ENCODE measurements around the gene IFIT3.
"Not testable (repeated sequence)": the region's sequence is repeated elsewhere in the genome, so short reads cannot be mapped to it uniquely, and the experiment has no call there.

Gene IFIT3, protein sequence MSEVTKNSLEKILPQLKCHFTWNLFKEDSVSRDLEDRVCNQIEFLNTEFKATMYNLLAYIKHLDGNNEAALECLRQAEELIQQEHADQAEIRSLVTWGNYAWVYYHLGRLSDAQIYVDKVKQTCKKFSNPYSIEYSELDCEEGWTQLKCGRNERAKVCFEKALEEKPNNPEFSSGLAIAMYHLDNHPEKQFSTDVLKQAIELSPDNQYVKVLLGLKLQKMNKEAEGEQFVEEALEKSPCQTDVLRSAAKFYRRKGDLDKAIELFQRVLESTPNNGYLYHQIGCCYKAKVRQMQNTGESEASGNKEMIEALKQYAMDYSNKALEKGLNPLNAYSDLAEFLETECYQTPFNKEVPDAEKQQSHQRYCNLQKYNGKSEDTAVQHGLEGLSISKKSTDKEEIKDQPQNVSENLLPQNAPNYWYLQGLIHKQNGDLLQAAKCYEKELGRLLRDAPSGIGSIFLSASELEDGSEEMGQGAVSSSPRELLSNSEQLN

DNA sequence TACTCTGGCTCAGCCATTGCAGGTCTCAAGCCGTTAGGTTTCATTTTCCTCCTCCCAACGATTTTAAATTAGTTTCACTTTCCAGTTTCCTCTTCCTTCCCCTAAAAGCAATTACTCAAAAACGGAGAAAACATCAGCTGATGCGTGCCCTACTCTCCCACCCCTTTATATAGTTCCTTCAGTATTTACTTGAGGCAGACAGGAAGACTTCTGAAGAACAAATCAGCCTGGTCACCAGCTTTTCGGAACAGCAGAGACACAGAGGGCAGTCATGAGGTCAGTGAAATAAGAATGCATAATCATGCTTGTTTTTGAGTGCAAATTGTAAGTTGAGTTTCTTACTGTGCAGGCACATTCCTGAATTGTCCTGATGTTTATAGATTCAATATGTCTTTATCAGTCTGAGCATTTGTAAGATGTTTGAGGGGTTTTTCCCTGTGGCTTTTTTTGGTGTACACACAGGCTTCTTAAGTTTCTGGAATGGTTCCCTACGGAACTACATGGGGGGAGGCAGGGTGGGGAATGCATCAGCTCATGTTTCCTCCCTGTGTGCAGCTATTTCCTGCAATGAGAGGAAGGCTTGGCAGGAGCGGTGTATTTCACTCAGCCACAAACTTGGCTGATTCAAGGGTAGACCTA lies at the start of gene IFIT3:
IFIT3 (plus strand) TSS at position 195 of the 639 bp plus-strand sequence; CDS start at position 272, 77 bp downstream.
- no peak for DNase-seq (ENCODE audit: low spot score)

DNA sequence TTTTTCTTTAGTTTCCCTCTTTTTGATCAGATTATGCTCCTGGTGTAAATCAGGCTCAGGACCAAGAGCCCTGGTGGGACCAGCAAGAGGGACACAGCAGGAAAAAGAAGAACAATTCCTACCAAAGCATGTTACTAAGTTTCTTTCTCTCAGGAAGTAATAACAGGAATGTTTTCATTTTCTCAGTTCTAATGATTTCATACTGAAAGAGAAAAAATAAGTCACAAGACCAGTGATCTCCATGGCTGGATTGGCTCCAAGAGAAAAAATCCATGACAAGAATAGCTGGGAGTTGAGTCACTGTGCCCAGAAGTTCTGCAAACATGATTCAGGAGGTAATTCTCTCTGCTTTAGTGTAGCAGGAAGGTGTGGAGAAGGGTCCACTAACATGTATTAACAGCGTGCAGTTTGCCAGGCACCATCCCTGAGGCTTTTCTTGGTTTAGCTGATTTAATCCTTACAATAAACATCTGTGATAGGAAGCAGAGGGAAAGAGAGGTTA lies 49.7 kb upstream of the IFIT3 start:
- DNase-seq (ENCODE audit: low spot score): peak; percentile 15

DNA sequence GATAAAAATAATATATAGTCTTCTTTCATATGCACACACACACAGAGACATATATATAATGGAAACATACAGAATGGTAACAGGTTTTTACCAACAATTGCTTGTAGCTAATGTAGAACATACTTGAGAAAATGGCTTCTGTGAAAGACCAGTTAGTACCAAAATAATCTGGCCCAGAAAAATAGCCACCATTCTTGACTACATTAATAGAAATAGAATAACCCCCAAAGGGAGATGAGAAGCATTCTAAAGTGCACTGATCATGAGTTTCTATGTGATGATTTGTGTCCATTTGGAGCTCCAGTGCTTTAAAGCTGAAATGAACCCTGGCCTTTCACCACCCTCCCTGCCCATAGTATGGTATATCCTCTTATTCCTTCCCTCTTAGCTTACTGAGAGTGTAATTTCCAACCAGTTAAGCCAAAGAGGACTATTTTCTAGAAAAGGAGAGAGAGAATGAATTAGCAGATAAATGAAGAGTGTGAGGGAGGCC lies 48.9 kb upstream of the IFIT3 start:
- DNase-seq (ENCODE audit: low spot score): no peak

DNA sequence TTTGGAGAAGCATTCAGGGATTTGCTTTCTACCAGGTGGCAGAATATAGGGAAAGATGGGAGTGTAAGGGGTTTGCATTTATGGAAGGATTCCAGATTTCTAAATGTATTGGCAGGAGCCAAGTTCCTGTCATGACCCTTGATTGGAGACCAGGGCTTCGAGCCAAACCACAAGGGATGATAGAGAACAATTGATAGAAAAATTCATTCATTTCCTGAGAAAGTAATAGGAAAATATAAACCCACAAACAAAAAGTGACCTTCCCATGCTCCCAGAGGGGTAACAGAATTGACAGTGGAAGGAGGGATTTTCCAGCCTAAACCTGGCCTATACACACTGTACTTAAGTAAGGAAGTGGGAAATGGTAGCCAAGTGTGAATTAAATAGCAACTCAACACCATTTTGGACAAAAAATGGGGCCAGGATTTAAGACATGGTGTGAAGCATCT lies 48.4 kb upstream of the IFIT3 start:
- no peak for DNase-seq (ENCODE audit: low spot score)

DNA sequence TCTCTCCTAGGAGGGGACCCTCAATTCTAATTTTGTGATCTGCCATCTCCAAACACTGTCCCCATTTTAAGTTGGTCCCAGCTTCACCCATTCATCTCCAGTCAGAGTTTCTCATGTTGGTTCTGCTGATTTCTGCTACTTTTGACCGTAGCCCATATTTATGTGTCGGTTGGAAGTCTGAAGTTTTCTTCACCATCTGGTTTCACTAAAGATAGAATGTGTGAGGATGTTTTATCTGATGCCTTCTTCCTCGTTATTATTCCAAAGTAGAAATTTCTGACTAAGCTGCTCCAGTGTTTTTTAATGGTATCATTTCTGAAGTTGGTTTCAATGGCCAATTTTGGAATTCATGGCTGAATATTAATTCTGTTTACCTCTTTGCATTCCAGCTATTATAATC lies 47.3 kb upstream of the IFIT3 start:
- no peak for DNase-seq (ENCODE audit: low spot score)

DNA sequence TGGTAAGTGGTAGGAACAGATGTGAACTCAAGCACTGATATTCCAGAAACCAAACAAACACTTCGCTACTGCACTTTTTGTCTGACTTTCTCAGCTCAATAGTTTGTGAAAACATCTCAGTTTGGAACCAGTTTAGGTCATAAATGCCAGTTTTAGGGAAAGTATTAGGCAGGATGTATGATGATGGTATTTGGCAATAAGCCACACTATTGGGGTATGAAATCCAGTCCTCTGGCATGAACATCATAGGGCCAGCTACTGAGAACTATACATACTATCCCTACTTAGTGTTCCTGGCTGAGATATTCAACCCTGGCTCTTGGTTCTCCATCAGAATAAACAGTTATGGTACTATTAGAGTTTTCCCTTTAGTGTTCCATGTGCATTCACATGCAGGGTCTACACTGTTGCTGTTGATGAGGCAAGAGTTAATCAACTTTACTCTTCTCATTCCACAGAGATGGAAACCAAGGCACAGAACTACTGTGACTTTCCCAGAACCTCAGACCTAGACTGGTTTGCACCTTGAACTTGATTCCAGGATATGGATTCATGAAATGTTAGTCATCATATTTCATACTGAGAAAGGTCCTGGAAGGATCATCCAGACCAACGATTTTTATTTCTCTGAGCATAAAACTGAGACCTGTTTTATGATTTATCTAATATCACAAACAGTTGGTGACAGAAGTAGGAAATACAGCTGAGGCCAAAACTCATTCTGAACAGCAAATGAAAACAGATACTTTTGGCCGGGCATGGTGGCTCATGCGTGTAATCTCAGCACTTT lies 46.0 kb upstream of the IFIT3 start:
- no peak for DNase-seq (ENCODE audit: low spot score)

DNA sequence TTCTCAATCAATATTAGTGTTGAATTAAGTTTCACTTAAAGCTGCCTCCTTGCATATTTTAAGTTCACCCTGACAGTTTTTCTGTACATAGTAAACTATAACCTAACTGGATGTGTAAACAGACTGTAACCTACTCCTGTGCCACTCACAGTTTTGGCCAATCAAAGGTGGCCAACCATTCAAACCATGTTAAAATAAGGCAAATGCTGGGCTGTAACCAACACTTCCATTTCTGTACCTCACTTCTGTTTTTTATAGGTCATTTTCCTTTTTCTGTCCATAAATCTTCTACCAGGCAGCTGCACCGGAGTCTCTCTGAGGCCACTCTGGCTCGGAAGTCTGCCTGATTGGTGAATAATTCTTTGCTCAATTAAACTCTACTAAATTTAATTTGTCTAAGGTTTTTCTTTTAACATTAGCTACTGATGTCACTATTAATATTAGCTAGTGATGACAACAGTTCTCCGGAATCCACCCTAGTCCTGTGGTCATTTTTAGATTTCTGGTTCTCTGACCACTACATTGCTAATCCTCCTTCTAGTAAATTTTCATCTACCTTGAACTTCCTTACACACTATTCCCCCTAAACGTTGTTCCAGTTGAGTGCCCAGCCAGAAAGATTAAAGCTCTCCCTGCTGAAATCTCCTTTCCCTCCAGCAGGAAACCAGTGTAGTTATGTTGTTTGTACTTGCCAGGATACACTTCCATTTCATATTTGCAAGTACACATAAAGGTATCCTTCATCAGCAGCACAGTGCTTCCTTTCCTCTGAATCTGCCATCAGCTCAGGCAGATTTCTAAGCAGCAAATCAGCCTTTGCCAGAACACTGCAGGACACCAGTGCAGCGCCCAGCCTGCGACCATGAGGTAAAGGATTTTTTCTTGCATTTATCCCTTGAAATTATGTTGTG lies 44.5 kb upstream of the IFIT3 start:
- no peak for DNase-seq (ENCODE audit: low spot score)

DNA sequence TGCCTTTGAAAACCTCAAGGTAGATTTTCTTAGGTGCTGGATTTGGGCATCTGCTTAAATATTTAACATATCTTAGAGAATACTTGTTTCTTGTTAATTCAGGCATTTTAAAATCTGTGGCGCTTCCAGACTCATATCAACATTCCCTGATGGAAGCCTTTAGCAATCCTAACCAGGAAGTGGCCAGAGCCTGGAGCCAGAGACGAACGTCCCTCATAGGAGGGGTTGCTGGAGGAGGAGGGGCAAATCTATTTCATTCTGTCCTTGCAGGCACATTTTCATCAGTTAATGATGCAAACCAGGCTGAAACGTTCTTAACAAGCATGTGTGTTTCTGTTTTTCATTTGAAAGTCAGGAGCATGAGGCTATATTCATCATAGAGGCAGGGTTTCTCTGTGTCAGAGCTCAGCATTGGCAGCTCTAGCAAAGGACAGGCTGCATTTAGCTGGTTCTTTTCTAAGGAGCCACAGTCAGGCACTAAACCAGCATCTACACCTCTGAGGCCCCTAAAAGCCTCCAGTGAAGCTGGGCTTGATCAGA lies 43.8 kb upstream of the IFIT3 start:
- no peak for DNase-seq (ENCODE audit: low spot score)

DNA sequence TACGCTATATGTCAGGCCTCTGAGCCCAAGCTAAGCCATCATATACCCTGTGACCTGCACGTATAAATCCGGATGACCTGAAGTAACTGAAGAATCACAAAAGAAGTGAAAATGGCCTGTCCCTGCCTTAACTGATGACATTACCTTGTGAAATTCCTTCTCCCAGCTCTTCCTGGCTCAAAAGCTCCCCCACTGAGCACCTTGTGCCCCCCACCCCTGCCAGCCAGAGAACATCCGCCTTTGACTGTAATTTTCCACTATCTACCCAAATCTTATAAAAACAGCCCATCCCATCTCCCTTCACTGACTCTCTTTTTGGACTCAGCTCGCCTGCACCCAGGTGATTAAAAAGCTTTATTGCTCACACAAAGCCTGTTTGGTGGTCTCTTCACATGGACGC lies 43.1 kb upstream of the IFIT3 start:
- not testable (repeated sequence) for DNase-seq (ENCODE audit: low spot score)

DNA sequence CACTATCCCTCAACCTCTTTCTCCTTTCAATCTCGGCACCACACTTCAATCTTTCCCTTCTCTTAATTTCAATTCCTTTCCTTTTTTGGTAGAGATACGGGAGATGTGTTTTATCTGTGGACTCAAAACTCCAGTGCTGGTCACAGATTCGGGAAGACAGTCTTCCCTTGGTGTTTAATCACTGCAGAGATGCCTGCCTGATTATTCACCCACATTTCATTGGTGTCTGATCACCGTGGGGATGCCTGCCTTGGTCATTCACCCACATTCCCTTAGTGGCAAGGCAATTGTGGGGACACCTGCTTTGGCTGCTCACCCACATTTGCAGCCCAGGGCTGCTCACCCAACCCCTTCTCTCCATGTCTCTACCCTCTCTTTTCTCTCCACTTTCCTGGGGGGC lies 42.5 kb upstream of the IFIT3 start:
- not testable (repeated sequence) for DNase-seq (ENCODE audit: low spot score)

DNA sequence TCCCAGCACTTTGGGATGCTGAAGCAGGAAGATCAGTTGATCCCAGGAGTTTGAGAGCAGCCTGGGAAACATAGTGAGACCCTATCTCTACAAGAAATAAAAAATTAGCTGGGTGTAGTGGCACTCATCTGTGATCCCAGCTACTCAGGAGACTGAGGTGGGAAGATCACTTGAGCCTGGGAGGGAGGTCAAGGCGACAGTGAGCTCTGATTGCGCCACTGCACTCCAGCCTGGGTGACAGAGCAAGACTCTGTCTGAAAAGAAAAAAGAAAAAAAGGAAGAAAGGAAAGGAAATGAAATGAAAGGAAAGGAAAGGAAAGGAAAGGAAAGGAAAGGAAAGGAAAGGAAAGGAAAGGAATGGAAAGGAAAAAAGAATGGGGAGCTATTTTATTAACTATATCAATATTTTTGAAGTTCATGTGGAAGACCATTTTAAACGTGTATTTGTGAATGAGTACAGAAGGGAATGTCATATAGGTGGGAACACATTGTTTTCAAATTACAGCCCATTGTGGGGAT lies 33.0 kb upstream of the IFIT3 start:
- no peak for DNase-seq (ENCODE audit: low spot score)

DNA sequence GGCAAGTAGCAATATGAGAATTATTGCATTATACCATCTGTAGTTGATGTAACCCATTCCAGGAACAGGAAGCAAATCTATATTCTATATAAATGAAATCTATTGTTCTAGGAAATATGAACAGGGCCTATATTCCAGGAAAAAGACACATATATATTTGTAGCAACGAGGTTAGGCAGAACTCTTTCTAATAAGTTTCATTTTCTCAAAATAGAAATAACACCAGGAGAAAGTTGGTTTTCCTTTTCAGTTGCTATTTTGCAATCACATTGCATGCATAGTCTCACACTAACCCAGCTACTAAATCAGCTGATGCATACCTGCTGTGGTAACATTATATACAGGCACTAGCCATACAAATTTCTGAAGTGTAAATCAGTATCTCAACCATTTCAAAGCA lies 32.2 kb upstream of the IFIT3 start:
- DNase-seq (ENCODE audit: low spot score): no peak

DNA sequence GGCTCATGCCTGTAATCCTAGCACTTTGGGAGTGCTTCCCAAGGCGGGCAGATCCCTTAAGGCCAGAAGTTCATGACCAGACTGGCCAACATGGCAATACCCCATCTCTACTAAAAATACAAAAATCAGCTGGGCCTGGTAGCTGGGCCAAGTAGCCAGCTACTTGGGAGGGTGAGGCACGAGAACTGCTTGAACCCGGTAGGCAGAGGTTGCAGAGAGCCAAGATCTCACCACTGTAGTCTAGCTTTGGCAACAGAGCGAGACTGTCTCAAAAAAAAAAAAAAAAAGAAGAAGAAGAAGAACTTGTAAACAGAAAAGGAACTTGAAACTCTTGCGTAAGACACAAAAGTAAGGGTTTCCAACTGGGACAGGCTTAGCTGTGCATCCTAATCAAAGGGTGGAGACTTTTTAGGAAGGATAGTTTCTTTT lies 31.6 kb upstream of the IFIT3 start:
- DNase-seq (ENCODE audit: low spot score): no peak

DNA sequence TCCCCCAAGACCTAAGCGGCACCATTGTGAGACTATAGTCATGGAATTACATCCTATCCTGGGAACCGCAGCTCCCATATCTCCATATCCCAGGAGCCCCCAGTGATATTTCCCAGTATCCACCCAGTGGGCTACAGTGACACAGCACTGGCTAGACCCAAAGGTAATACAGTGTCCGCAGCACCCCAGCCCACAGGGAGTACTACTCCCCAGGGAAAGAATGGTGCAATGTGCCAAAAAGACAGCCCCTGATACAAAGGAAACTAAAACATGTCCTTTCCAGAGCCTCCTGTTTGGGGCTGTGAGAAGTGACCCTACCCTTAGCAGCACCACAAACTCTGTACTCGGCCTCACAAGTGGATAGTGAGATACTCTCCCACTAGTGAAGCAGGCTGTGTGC lies 30.4 kb upstream of the IFIT3 start:
- no peak for DNase-seq (ENCODE audit: low spot score)

DNA sequence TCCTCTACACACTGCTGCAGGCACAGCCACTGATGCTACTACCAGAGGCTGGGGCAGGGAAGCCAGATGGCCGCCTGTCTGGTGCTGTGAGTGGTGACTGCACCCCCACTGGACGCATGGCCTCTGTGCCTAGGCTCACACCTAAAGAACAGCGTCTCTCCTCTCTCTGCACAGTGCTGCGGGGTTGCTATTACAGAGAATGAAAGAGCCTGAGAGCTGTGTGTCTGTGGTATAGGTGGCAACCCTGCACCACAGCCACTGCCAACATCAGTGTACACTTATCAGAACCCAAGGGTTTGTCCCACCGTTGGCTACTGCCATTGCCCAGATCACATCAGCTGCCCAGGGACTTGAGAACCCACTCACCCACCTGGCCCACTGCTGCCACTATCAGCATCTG lies 30.0 kb upstream of the IFIT3 start:
- no peak for DNase-seq (ENCODE audit: low spot score)

DNA sequence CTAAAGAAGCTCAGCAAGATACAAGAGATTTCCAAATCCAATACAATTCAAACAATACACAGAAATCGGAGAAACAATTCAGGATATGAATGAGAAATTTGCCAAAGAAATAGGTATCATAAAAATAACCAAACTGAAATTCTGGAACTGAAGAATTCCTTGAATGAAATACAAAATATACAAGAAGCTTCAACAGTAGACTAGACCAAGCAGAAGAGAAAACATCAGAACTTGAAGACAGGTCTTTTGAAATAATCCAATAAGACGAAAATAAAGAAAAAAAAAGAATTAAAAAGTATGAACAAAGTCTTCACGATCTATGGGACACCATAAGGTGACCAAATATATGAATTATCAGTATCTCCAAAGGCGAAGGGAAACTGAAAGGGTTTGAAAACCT lies 28.8 kb upstream of the IFIT3 start:
- no peak for DNase-seq (ENCODE audit: low spot score)

DNA sequence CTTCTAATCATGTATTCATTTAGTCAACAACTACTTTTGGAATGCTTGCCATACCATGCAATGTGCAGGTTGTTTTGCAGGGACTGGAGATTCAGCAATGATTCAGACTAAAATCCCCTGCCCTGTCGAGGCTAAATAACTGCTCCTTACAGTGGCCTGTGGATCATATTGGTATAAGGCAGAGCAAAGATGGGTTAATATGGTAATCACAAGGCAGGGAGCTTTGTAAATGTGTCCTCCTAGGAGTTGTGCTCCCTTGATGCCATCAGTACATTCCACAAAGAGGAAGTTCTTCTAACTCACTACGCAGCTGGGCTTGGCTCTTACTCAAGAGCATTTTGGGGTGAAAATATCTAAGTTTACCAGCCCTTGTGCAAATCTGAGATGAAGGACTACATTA lies 26.6 kb upstream of the IFIT3 start:
- DNase-seq (ENCODE audit: low spot score): no peak

DNA sequence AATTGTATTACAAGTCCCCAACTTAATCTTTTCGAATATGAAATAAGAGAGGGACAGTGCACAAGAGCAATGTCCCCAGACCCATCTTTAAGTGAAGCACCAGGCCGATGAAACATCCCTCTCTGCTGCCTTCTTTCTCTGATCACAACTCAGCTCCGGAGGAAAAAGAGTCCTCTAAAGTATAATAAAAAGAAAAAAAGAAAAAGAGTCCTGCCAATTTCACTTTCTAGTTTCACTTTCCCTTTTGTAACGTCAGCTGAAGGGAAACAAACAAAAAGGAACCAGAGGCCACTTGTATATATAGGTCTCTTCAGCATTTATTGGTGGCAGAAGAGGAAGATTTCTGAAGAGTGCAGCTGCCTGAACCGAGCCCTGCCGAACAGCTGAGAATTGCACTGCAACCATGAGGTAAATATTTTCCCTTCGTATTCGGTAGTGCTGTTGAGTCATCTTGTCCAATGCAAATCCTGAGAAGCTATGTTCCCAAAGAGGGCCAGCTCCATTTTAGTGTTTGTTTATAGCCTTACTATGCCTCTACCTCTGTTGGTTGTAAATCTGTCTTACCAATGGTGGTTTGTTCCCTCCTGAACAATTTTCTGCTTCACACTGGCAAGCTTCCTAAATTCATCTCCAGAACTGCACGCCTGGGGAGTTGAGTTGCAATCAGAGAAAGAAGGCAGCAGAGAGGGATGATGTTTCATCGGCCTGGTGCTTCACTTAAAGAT lies 25.9 kb upstream of the IFIT3 start, which contains the start of gene IFIT2:
IFIT2 (plus strand) TSS at position 326 of the 725 bp plus-strand sequence; CDS start at position 404, 78 bp downstream.
- DNase-seq (ENCODE audit: low spot score): no peak

DNA sequence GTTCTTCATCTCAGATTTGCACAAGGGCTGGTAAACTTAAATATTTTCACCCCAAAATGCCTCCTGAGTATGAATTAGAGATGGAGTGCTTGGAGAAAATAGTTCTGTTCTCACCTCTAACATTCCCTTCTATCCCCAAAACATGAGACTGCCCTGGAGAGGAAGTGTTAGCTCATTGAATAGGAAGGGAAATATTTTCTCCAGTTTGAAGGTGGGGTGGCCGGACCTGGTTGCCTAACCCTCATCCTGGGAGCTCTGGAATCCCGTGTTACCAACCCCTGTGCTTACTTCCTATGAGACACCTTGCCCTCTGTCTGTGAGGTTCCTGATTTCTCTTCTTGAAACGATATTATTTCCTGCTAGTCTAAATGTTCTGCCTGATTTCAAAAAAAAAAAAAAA lies 25.2 kb upstream of the IFIT3 start:
- no peak for DNase-seq (ENCODE audit: low spot score)

DNA sequence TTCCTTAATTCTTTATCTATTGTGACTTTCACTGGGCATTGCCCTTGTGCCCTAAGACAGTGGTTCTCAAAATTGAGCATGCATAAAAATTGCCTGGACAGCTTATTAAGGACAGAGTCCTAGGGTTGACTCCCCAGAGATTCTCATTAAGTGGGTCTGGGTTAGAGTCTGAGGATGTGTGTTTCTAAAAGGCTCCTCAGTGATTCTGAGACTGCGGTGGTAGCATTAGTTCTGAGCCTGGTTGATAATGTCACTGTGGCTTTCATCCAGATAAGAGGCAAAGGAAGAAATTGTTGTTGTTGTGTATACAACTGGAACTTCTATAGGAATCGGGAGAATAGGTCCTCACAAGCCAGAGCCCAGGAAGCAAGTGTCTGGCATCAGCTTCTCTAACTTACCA lies 24.6 kb upstream of the IFIT3 start:
- DNase-seq (ENCODE audit: low spot score): no peak

Data from HuH-7.5 (cell line).